Nephron (organoid): ENCODE data around the gene ZNF628.

ENCODE experiments used
- H3K27ac Mint-ChIP-seq, 3 experiments: 2 replicates each; pipeline ENCODE4 v1.8.0; 2020; ENCODE audit warnings: mixed read lengths in 3 of 3, mild to moderate bottlenecking in 2 of 3, moderate library complexity in 1 of 3
- H3K27me3 Mint-ChIP-seq: 2 replicates; pipeline ENCODE4 v1.8.0; 2021; ENCODE audit warnings: low read depth, mild to moderate bottlenecking, moderate library complexity, mixed read lengths
- H3K36me3 Mint-ChIP-seq: 2 replicates; pipeline ENCODE4 v1.8.0; 2020; ENCODE audit warnings: low read depth, mixed read lengths
- H3K4me1 Mint-ChIP-seq: 2 replicates; pipeline ENCODE4 v1.8.0; 2020; ENCODE audit warnings: mixed read lengths
- H3K4me3 Mint-ChIP-seq, 3 experiments: 2 replicates each; pipeline ENCODE4 v1.8.0; 2020; ENCODE audit warnings: mild to moderate bottlenecking in 3 of 3, mixed read lengths in 3 of 3, moderate library complexity in 2 of 3
- H3K9me3 Mint-ChIP-seq: 2 replicates; pipeline ENCODE4 v1.8.0; 2020; ENCODE audit warnings: mixed read lengths
- TF ChIP-seq, protein P1 (sequence below), 3 experiments: fragments of 200-600 bp; sonication (generic); IDR thresholded peaks; one replicate each; pipeline ENCODE4 v1.5.0; 2021; ENCODE audit warnings: antibody characterized with exemption in 3 of 3; ENCODE audit not compliant: unreplicated experiment in 3 of 3

Gene ZNF628

DNA sequence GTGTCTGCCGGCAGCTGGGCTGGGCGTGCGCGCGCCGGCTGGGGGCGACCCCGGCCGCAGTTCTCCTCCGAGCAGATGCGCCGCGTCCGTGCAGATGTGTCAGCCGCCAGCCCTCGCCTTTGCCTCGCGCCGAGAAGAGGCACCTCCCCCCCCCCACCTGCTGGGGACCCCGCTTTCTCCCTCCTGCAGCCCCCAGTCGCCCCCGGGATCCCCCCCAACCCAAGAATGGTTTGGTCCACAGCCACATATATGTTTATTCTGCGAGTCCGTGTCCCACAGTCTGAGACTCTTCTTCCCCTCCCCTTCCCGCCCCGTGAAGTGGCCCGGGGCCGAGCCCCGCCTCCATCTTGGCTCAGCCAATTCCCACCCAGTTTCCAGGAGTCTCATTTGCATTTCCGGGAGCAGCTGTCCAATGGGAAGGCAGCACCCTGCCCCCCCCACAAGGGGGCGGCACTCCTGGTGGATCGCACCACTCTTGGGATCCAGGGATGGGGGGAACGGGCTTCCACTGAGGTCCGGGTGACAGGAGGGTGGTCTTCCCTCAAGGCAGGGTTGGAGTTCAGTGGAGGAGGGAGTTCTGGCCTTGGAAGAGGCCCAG, 23.6 kb upstream of the ZNF628 start:
- peak overlapping the region in 1 of 3 experiments; percentile 70 for H3K27ac Mint-ChIP-seq
- TF ChIP-seq, protein P1, sequence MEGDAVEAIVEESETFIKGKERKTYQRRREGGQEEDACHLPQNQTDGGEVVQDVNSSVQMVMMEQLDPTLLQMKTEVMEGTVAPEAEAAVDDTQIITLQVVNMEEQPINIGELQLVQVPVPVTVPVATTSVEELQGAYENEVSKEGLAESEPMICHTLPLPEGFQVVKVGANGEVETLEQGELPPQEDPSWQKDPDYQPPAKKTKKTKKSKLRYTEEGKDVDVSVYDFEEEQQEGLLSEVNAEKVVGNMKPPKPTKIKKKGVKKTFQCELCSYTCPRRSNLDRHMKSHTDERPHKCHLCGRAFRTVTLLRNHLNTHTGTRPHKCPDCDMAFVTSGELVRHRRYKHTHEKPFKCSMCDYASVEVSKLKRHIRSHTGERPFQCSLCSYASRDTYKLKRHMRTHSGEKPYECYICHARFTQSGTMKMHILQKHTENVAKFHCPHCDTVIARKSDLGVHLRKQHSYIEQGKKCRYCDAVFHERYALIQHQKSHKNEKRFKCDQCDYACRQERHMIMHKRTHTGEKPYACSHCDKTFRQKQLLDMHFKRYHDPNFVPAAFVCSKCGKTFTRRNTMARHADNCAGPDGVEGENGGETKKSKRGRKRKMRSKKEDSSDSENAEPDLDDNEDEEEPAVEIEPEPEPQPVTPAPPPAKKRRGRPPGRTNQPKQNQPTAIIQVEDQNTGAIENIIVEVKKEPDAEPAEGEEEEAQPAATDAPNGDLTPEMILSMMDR (IDR thresholded peaks at IDR 0.05; ENCODE audit: unreplicated experiment in 3 of 3) = no peak

DNA sequence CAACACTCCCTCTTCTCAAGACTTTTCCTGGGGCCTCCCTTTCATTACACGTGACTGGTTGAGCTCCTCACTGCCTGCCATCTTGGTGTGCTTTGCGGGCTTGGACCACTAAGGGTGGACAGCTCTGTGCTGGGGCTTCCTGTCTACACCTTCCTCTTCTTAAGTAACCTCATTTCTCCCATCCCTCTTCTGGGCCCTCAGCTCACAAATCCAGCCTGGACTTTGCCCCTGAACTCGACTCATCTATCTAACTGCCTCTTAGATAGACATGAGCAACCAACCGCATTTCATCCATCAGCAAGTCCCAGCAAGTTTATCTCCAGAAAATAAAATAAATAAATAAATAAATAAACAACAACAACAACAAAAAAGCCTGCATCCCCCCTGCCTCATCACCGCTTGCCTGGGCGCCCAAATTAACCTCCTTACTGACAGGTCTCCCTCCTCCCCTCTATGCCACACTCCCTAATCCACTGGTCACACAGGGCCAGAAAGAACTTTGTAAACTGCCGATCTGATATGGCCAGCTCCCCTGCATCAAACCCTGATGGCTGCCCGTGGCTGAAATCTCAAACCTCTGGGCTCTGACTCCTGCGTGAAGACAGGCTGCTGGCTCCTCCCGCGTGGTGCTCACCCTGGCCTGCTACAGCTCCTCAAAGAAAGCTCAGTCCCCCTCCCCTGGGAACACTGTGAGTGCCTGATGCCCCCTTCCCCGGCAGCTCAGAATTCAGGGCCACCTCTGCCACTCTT, 22.7 kb upstream of the ZNF628 start:
- Mint-ChIP-seq H3K4me3 (peak overlapping the region; percentile 62 to 78 (median 69)), H3K36me3 (peaks cover 4% of the 10 kb centered on the region), H3K27ac (peak overlapping the region in 1 of 3 experiments; percentile 16), H3K27me3 (peaks cover 34% of the 10 kb centered on the region), H3K9me3 (no peaks in the 10 kb centered on the region), H3K4me1 (peaks cover 18% of the 10 kb centered on the region)
- TF ChIP-seq, protein P1 (IDR thresholded peaks at IDR 0.05; ENCODE audit: unreplicated experiment in 3 of 3) = no peak

More for the DNA sequence above, 23.6 kb upstream of the ZNF628 start:
- Mint-ChIP-seq H3K4me1 (peaks cover 18% of the 10 kb centered on the region), H3K4me3 (peak overlapping the region; percentile 62 to 78 (median 69)), H3K27me3 (peaks cover 34% of the 10 kb centered on the region), H3K36me3 (peaks cover 4% of the 10 kb centered on the region), H3K9me3 (no peaks in the 10 kb centered on the region)

DNA sequence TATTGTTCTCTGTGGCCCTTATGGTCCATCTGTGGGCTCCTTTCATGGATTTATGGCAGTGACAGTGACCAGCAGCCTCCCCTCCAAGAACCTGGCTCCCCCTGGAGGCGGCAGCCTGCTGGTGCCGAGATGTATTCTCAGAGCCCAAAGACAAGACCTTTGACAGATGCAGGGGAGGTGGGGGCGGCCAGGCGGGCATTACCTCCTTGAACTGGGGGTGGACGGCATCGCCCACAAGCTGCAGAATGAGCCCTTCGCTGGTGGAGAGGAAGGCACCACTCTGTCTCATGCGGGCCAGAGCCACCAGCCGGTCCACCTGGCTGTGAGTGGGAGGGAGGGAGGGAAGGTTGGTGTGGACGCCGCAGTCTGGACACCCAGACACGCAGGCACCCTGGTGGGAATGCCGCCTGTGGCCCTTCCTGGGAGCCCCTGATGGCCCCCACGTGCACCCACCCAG, 21.6 kb upstream of the ZNF628 start:
- Mint-ChIP-seq H3K9me3 (no peaks in the 10 kb centered on the region), H3K4me1 (peaks cover 20% of the 10 kb centered on the region)
- TF ChIP-seq, protein P1 (IDR thresholded peaks at IDR 0.05; ENCODE audit: unreplicated experiment in 3 of 3) = peak; percentile 49 to 58 (median 50)

DNA sequence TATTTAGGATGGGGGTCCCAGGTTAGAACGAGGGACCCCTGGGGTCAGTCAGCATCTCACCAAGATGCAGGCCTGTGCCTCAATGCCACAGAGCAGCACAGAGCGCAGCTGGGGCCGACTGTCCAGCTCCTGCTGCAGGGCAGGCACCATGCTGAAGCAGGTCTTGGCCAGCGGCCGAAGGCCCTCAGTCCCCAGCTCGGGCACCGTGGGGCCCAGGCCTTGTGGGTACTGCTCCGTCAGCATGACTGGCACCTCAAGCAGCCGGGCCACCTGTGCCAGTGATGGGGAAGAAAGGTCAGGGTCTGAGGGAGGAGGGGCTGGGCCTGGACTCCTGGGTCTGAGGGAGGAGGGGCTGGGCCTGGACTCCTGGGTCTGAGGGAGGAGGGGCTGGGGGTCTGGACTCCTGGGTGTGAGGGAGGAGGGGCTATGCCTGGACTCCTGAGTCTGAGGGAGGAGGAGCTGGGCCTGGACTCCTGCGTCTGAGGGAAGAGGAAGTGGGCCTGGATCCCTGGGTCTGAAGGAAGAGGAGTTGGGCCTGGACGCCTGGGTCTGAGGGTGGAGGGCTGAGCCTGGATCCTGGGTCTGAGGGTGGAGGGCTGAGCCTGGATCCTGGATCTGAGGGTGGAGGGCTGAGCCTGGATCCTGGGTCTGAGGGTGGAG, 20.7 kb upstream of the ZNF628 start:
- TF ChIP-seq, protein P1 (IDR thresholded peaks at IDR 0.05; ENCODE audit: unreplicated experiment in 3 of 3) = no peak
- Mint-ChIP-seq H3K4me3 (no peak overlapping the region), H3K9me3 (no peaks in the 10 kb centered on the region)

More for the DNA sequence above, 21.6 kb upstream of the ZNF628 start:
- H3K4me3 Mint-ChIP-seq = peak overlapping the region in 1 of 3 experiments; percentile 41
- no peak overlapping the region for H3K27ac Mint-ChIP-seq
- peaks cover 34% of the 10 kb centered on the region for H3K27me3 Mint-ChIP-seq
- H3K36me3 Mint-ChIP-seq = peaks cover 4% of the 10 kb centered on the region

DNA sequence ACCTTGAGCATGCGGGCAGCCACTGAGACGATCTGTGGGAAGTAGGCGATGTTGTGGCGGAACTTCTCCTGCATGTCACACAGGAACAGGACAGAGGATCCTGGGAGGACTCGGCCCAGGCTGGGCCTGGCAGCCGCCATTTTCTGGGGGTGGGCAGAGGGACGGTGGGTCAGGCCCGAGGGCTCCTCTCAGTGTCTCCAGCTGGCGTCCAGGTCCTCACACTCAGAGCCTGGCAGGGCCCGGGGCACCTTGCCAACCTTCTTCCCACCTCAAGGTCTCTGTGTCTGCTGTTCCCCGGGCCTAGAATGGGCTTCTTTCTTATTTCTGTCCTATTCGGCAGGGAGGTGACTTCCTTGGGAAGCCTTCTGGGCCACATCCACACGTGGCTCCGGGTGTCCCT, 20.1 kb upstream of the ZNF628 start:
- Mint-ChIP-seq H3K4me3 (peak overlapping the region in 1 of 3 experiments; percentile 26), H3K4me1 (peaks cover 28% of the 10 kb centered on the region), H3K9me3 (no peaks in the 10 kb centered on the region), H3K36me3 (peaks cover 4% of the 10 kb centered on the region), H3K27me3 (peaks cover 25% of the 10 kb centered on the region), H3K27ac (no peak overlapping the region)
- TF ChIP-seq, protein P1 (IDR thresholded peaks at IDR 0.05; ENCODE audit: unreplicated experiment in 3 of 3) = no peak

More for the DNA sequence above, 20.7 kb upstream of the ZNF628 start:
- peaks cover 29% of the 10 kb centered on the region for H3K27me3 Mint-ChIP-seq
- H3K27ac Mint-ChIP-seq = no peak overlapping the region
- peaks cover 25% of the 10 kb centered on the region for H3K4me1 Mint-ChIP-seq
- peaks cover 4% of the 10 kb centered on the region for H3K36me3 Mint-ChIP-seq
